Liver (tissue), 9 donors: ENCODE results near the gene RPAP2. TPM values are rescaled to one million over a fixed set of nuclear protein-coding genes. Genes with fewer than 3 reads are reported as not detected.

Experiments used
- DNase-seq: peaks from one replicate; pipeline ENCODE4 v3.0.0-alpha.2; 2017; ENCODE audit warnings: low spot score
- H3K27ac ChIP-seq, 2 donors: one replicate each; pipeline ENCODE4 v1.7.0; 2013; ENCODE audit warnings: inconsistent platforms in 2 of 2, low read length in 2 of 2, control low read depth in 1 of 2, low read depth in 1 of 2, mild to moderate bottlenecking in 1 of 2
- H3K27me3 ChIP-seq, 4 donors: one replicate each; pipeline versions ENCODE4 v1.6.1 to v1.7.0; 2013; ENCODE audit warnings: low read length in 3 of 4, inconsistent platforms in 1 of 4, mild to moderate bottlenecking in 1 of 4, moderate library complexity in 1 of 4; ENCODE audit not compliant: control insufficient read depth in 4 of 4, insufficient read depth in 4 of 4
- H3K36me3 ChIP-seq, 4 donors: one replicate each; pipeline versions ENCODE4 v1.6.1 to v1.7.0; 2013; ENCODE audit warnings: low read length in 3 of 4, mild to moderate bottlenecking in 3 of 4, low read depth in 1 of 4, moderate library complexity in 1 of 4; ENCODE audit not compliant: control insufficient read depth in 4 of 4, insufficient read depth in 3 of 4
- H3K4me1 ChIP-seq, 4 donors: one replicate each; pipeline versions ENCODE4 v1.6.1 to v1.7.0; 2013; ENCODE audit warnings: low read length in 3 of 4, mild to moderate bottlenecking in 3 of 4, moderate library complexity in 1 of 4; ENCODE audit not compliant: control insufficient read depth in 4 of 4, insufficient read depth in 4 of 4
- H3K4me3 ChIP-seq, 3 donors: one replicate each; pipeline versions ENCODE4 v1.6.1 to v1.7.0; 2013; ENCODE audit warnings: low read length in 3 of 3, control low read depth in 1 of 3, low read depth in 1 of 3, mild to moderate bottlenecking in 1 of 3
- H3K9ac ChIP-seq, 2 donors: one replicate each; pipeline ENCODE4 v1.7.0; 2013; ENCODE audit warnings: low read length in 2 of 2, mild to moderate bottlenecking in 2 of 2, moderate library complexity in 2 of 2, control low read depth in 1 of 2, low read depth in 1 of 2
- H3K9me3 ChIP-seq, 4 donors: one replicate each; pipeline versions ENCODE4 v1.6.1 to v1.7.0; 2013; ENCODE audit warnings: low read length in 3 of 4; ENCODE audit not compliant: control insufficient read depth in 4 of 4
- ATF3 ChIP-seq: IDR thresholded peaks from 2 replicates; pipeline ENCODE4 v1.6.1; 2016; ENCODE audit warnings: antibody characterized with exemption
- CTCF ChIP-seq: fragments of 150-350 bp; IDR thresholded peaks from 2 replicates; pipeline ENCODE4 v1.5.1; 2017; ENCODE audit warnings: improper control_type of control experiment, low read depth, low read length; ENCODE audit not compliant: missing input control
- EGR1 ChIP-seq, 2 donors: IDR thresholded peaks; 2 replicates each; pipeline ENCODE4 v1.6.1; 2016 to 2018; ENCODE audit warnings: antibody characterized with exemption in 2 of 2, low read depth in 2 of 2
- FOXA1 ChIP-seq: IDR thresholded peaks from 2 replicates; pipeline ENCODE4 v1.6.1; 2016; ENCODE audit warnings: antibody characterized with exemption
- FOXA2 ChIP-seq: IDR thresholded peaks from 2 replicates; pipeline ENCODE4 v1.6.1; 2016; ENCODE audit warnings: antibody characterized with exemption
- GABPA ChIP-seq, 2 donors: IDR thresholded peaks in 1 of 2; conservative IDR thresholded peaks in 1 of 2; 2 replicates each; pipeline ENCODE4 v1.6.1; 2016; ENCODE audit warnings: antibody characterized with exemption in 2 of 2, mild to moderate bottlenecking in 1 of 2, moderate library complexity in 1 of 2
- HNF4A ChIP-seq, 2 donors: conservative IDR thresholded peaks; 2 replicates each; pipeline ENCODE4 v1.6.1; 2016; ENCODE audit warnings: antibody characterized with exemption in 2 of 2, mild to moderate bottlenecking in 2 of 2
- HNF4G ChIP-seq: IDR thresholded peaks from 2 replicates; pipeline ENCODE4 v1.6.1; 2016; ENCODE audit warnings: antibody characterized with exemption
- JUND ChIP-seq, 2 donors: IDR thresholded peaks; 2 replicates each; pipeline ENCODE4 v1.6.1; 2016; ENCODE audit warnings: antibody characterized with exemption in 2 of 2
- MAX ChIP-seq: IDR thresholded peaks from 2 replicates; pipeline ENCODE4 v1.6.1; 2016; ENCODE audit warnings: antibody characterized with exemption
- NR2F2 ChIP-seq: IDR thresholded peaks from 2 replicates; pipeline ENCODE4 v1.6.1; 2016; ENCODE audit warnings: antibody characterized with exemption
- RXRA ChIP-seq, 2 donors: IDR thresholded peaks; 2 replicates each; pipeline ENCODE4 v1.6.1; 2017 to 2018; ENCODE audit warnings: antibody characterized with exemption in 2 of 2, mild to moderate bottlenecking in 1 of 2
- SP1 ChIP-seq: IDR thresholded peaks from 2 replicates; pipeline ENCODE4 v1.6.1; 2018; ENCODE audit warnings: antibody characterized with exemption, mild to moderate bottlenecking
- TAF1 ChIP-seq: conservative IDR thresholded peaks from 2 replicates; pipeline ENCODE4 v1.6.1; 2016; ENCODE audit warnings: antibody characterized with exemption, mild to moderate bottlenecking
- WGBS: extraction: QIAGEN DNeasy Blood & Tissue Kit; methylation state at CpG from one replicate; pipeline ENCODE4 v1.1.7; 2013; 5-methylcytosine and 5-hydroxymethylcytosine counted together
- polyA plus RNA-seq, 2 donors: library from polyadenylated mRNA; stranded (reverse) in 1 of 2; unstranded in 1 of 2; fragments of 200-250 nt in 1 of 2; fragments of >200 nt in 1 of 2; fragmentation: Nextera tagmentation in 1 of 2; extraction: Ambion mirVana in 1 of 2; gene quantifications; one replicate each; pipeline versions ENCODE4 v1.2.1 to v1.2.3, GENCODE V29; 2013 to 2015
- total RNA-seq, 2 donors: library from RNA; depleted of rRNA; stranded (reverse); fragments of >200 nt; gene quantifications; one replicate each; pipeline ENCODE4 v1.2.3, GENCODE V29; 2014
- donor health status: healthy.
- donor health status: healthy.
- donor health status: healthy.
- donor health status: healthy.
- donor health status: healthy.

The RPAP2 gene
- total and polyA plus RNA-seq, 4 donors = 2.7 to 8.6 (median 4.4) TPM

- peak; percentile 18 for TF ChIP-seq SP1
- TF ChIP-seq EGR1 (IDR thresholded peaks at IDR 0.05; ENCODE audit: low read depth in 2 of 2) = peak in 1 of 2 donors; percentile 9
- TF ChIP-seq RXRA (IDR thresholded peaks at IDR 0.05) = no peak
- no peak overlapping the region for H3K4me3 ChIP-seq
- H3K9ac ChIP-seq = no peak overlapping the region
- H3K36me3 ChIP-seq = no peaks in the 10 kb centered on the region
- DNase-seq = no peak
- WGBS = 58% methylated on average over 32 of the region's 32 CpGs
- H3K4me1 ChIP-seq = peaks cover 0 to 1% (median 0%) of the 10 kb centered on the region in 4 donors
- H3K9me3 ChIP-seq = no peaks in the 10 kb centered on the region
- no peak overlapping the region for H3K27ac ChIP-seq
- H3K27me3 ChIP-seq = no peaks in the 10 kb centered on the region
Measured at GRCh38 chr1:92441697-92442342, 143.0 kb downstream of the RPAP2 start.

GRCh38 chr1:92442351-92442750, 143.5 kb downstream of the RPAP2 start:
- H3K27ac ChIP-seq = no peak overlapping the region
- WGBS = 91% methylated on average over 5 of the region's 5 CpGs

GRCh38 chr1:92443893-92444292, 145.0 kb downstream of the RPAP2 start:
- H3K27ac ChIP-seq = no peak overlapping the region
- TF ChIP-seq ATF3 (no peak), TAF1 (no peak), FOXA2 (no peak), CTCF (no peak), NR2F2 (no peak), GABPA (IDR thresholded peaks at IDR 0.05 in 1 of 2, conservative IDR thresholded peaks at IDR 0.05 in 1 of 2) (no peak)
- H3K36me3 ChIP-seq = no peaks in the 10 kb centered on the region
- H3K9ac ChIP-seq = no peak overlapping the region
- H3K4me1 ChIP-seq = peaks cover 0 to 1% (median 0%) of the 10 kb centered on the region in 4 donors
- H3K27me3 ChIP-seq = no peaks in the 10 kb centered on the region
- H3K4me3 ChIP-seq = no peak overlapping the region
- no peaks in the 10 kb centered on the region for H3K9me3 ChIP-seq
- DNase-seq = no peak
- WGBS = 72% methylated on average over 3 of the region's 3 CpGs

More at GRCh38 chr1:92442351-92442750, 143.5 kb downstream of the RPAP2 start:
- Histone ChIP-seq H3K36me3 (no peaks in the 10 kb centered on the region), H3K9me3 (no peaks in the 10 kb centered on the region), H3K4me1 (peaks cover 0 to 1% (median 0%) of the 10 kb centered on the region in 4 donors), H3K9ac (no peak overlapping the region), H3K27me3 (no peaks in the 10 kb centered on the region), H3K4me3 (no peak overlapping the region)
- DNase-seq = no peak
- no peak for TF ChIP-seq FOXA1
- no peak for TF ChIP-seq HNF4A (conservative IDR thresholded peaks at IDR 0.05)
- no peak for TF ChIP-seq HNF4G
- no peak for TF ChIP-seq MAX
- TF ChIP-seq CTCF = no peak
- TF ChIP-seq ATF3 = no peak
- TF ChIP-seq JUND (IDR thresholded peaks at IDR 0.05) = no peak
